ENCODE results near the gene ANKRD62.

The ANKRD62 gene

GRCh38 chr18:12162786-12163185, 69.1 kb downstream of the ANKRD62 start:
- DNase-seq (ENCODE audit: low read depth, low spot score), result no peak
- H3K27ac ChIP-seq, result no peak overlapping the region

- DNase-seq (ENCODE audit: low read depth, low spot score), result no peak
These were observed 71.6 kb downstream of the ANKRD62 start for GRCh38 chr18:12165038-12165768.

More at GRCh38 chr18:12165038-12165768, 71.6 kb downstream of the ANKRD62 start:
- no peak overlapping the region for H3K27ac ChIP-seq
